ENCODE data around the gene SLC30A4. TPM values are rescaled to one million over a fixed set of nuclear protein-coding genes. Genes with fewer than 3 reads are reported as not detected.

The SLC30A4 gene
- total and polyA plus RNA-seq, 2 experiments from 2014 or later = 6.4 to 6.5 TPM

DNA sequence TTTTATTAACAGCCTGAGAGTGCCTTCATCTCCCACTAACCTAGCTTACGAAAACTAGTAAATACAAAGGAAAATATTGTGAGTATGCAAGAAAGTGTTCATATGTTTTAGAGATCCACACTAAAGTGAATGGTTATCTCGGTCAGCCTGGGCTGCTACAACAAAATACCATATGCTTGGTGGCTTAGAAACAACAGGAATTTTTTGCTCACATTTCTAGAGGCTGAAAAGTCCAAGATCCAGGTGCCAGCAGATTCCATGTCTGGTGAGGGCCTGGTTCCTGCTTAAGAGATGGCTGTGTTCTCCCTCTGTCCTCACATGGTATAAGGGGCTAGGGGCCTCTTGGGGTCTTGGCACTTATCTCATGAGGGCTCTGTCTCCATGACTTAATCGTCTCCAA, 20.5 kb upstream of the SLC30A4 start:
- Histone ChIP-seq H3K4me3 (no peak overlapping the region), H3K36me3 (ENCODE audit: low read depth) (no peaks in the 10 kb centered on the region), H3K9me3 (ENCODE audit: low read depth) (no peaks in the 10 kb centered on the region), H2AFZ (no peak overlapping the region), H3K9me2 (ENCODE audit: insufficient read depth) (no peaks in the 10 kb centered on the region), H3K4me2 (ENCODE audit: unreplicated experiment) (no peak overlapping the region), H3K4me1 (ENCODE audit: insufficient read depth) (no peaks in the 10 kb centered on the region), H3K9ac (no peak overlapping the region), H3K27me3 (replicated peaks; ENCODE audit: insufficient read depth) (peaks cover 32% of the 10 kb centered on the region), H3F3A (ENCODE audit: insufficient read depth) (no peaks in the 10 kb centered on the region), H3K79me2 (ENCODE audit: insufficient read depth) (no peaks in the 10 kb centered on the region), H4K20me1 (ENCODE audit: insufficient read depth) (no peaks in the 10 kb centered on the region), H3K27ac (no peak overlapping the region)
- TF ChIP-seq EZH2phosphoT487 (IDR thresholded peaks at IDR 0.05; ENCODE audit: insufficient read depth, low read depth) = no peak
- no peak for TF ChIP-seq EZH2 (IDR thresholded peaks at IDR 0.05; ENCODE audit: insufficient read depth, poor library complexity, severe bottlenecking)
- DNase-seq = no peak
- in situ Hi-C loops (cut with MboI) = no loop called here
- WGBS, 2 experiments (ENCODE audit: low coverage in 1 of 2, low lambda C conversion rate in 2 of 2, missing lambda C conversion rate in 2 of 2) = 61 to 82% methylated on average over 3 of the region's 3 CpGs

DNA sequence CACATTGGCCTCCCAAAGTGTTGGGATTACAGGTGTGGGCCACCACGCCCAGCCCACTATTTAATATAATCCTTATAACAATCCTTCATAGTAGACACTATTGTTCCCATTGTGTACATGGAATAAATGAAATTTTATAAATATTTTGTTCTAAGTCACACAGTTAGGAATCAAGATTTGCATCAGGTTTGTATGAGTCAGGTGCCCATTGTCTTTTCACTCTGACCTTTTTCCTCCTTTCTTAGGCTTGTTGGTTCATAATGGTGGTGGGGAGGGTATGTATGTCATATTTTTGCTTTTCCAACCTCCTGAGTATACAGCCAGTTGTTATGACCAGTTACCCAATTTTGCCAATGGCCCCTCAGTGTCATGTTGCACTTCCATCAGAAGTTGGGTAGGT, 18.0 kb upstream of the SLC30A4 start:
- H3K4me3 ChIP-seq = no peak overlapping the region
- no peaks in the 10 kb centered on the region for H3K79me2 ChIP-seq (ENCODE audit: insufficient read depth)
- H3K9me3 ChIP-seq (ENCODE audit: low read depth) = no peaks in the 10 kb centered on the region
- H3K4me2 ChIP-seq (ENCODE audit: unreplicated experiment) = no peak overlapping the region
- no peak for DNase-seq
- no peaks in the 10 kb centered on the region for H4K20me1 ChIP-seq (ENCODE audit: insufficient read depth)
- no peaks in the 10 kb centered on the region for H3K4me1 ChIP-seq (ENCODE audit: insufficient read depth)
- H2AFZ ChIP-seq = no peak overlapping the region
- H3K27ac ChIP-seq = no peak overlapping the region
- H3K36me3 ChIP-seq (ENCODE audit: low read depth) = no peaks in the 10 kb centered on the region
- H3K27me3 ChIP-seq (replicated peaks; ENCODE audit: insufficient read depth) = peaks cover 14% of the 10 kb centered on the region
- no peaks in the 10 kb centered on the region for H3F3A ChIP-seq (ENCODE audit: insufficient read depth)
- WGBS, 2 experiments (ENCODE audit: low coverage in 1 of 2, low lambda C conversion rate in 2 of 2, missing lambda C conversion rate in 2 of 2) = 58 to 68% methylated on average over 1 of the region's 1 CpG
- no peak for TF ChIP-seq EZH2 (IDR thresholded peaks at IDR 0.05; ENCODE audit: insufficient read depth, poor library complexity, severe bottlenecking)
- no peak for TF ChIP-seq EZH2phosphoT487 (IDR thresholded peaks at IDR 0.05; ENCODE audit: insufficient read depth, low read depth)
- in situ Hi-C loops (cut with MboI) = no loop called here
- H3K9ac ChIP-seq = no peak overlapping the region
- H3K9me2 ChIP-seq (ENCODE audit: insufficient read depth) = no peaks in the 10 kb centered on the region

DNA sequence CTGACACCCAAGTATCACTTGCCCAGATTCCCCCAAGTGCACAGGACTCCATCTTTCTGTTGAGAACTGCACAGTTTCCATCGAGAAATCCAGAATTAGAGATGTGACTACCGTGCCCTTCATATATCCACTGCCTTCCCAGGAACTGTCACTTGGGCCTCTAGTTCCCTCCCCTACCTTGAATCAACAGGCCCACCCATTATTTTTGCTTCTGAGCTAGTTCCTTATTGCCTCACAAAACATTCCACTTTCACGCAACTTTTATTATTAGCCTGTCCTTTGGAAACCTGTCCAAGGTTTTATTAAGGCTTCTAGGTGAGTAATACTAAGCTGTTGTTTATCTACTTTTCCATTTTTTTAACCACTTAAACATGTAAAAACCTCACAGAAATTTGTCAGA, 17.1 kb upstream of the SLC30A4 start:
- peaks cover 8% of the 10 kb centered on the region for H3K27me3 ChIP-seq (replicated peaks; ENCODE audit: insufficient read depth)
- no peak overlapping the region for H3K27ac ChIP-seq
- TF ChIP-seq EZH2 (IDR thresholded peaks at IDR 0.05; ENCODE audit: insufficient read depth, poor library complexity, severe bottlenecking) (no peak), EZH2phosphoT487 (IDR thresholded peaks at IDR 0.05; ENCODE audit: insufficient read depth, low read depth) (no peak)
- H3K36me3 ChIP-seq (ENCODE audit: low read depth) = no peaks in the 10 kb centered on the region
- H2AFZ ChIP-seq = no peak overlapping the region
- H3K9me2 ChIP-seq (ENCODE audit: insufficient read depth) = no peaks in the 10 kb centered on the region
- no peak overlapping the region for H3K4me2 ChIP-seq (ENCODE audit: unreplicated experiment)
- in situ Hi-C loops (cut with MboI) = no loop called here
- H3K79me2 ChIP-seq (ENCODE audit: insufficient read depth) = no peaks in the 10 kb centered on the region
- 93 to 94% methylated on average over 3 of the region's 3 CpGs for WGBS, 2 experiments (ENCODE audit: low coverage in 1 of 2, low lambda C conversion rate in 2 of 2, missing lambda C conversion rate in 2 of 2)
- no peaks in the 10 kb centered on the region for H3F3A ChIP-seq (ENCODE audit: insufficient read depth)
- no peaks in the 10 kb centered on the region for H3K4me1 ChIP-seq (ENCODE audit: insufficient read depth)
- H3K9ac ChIP-seq = no peak overlapping the region
- H3K4me3 ChIP-seq = no peak overlapping the region
- H3K9me3 ChIP-seq (ENCODE audit: low read depth) = no peaks in the 10 kb centered on the region
- no peak for DNase-seq
- no peaks in the 10 kb centered on the region for H4K20me1 ChIP-seq (ENCODE audit: insufficient read depth)

DNA sequence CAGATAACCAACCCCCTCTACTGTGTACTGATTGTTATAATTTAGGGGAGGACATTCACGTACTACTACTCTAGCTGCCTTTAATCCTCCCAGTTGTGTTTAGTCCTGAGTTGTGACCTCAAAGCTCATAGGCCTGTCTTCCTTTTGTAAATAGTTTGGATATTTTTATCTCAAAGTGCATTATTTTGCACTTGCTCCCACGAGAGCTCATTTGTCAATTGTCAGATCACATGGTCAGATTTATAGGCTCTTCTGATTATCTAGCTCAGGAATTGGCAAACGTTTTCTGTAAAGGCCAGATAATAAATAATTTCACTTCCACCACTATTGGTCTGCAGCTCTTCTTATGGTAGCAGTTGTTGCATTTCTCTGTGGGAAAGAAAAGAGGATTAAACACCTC, 14.4 kb upstream of the SLC30A4 start:
- no peaks in the 10 kb centered on the region for H3K36me3 ChIP-seq (ENCODE audit: low read depth)
- H3K9me3 ChIP-seq (ENCODE audit: low read depth) = no peaks in the 10 kb centered on the region
- no peaks in the 10 kb centered on the region for H3F3A ChIP-seq (ENCODE audit: insufficient read depth)
- no peak for TF ChIP-seq EZH2 (IDR thresholded peaks at IDR 0.05; ENCODE audit: insufficient read depth, poor library complexity, severe bottlenecking)
- TF ChIP-seq EZH2phosphoT487 (IDR thresholded peaks at IDR 0.05; ENCODE audit: insufficient read depth, low read depth) = no peak
- 52 to 56% methylated on average over 3 of the region's 3 CpGs for WGBS, 2 experiments (ENCODE audit: low coverage in 1 of 2, low lambda C conversion rate in 2 of 2, missing lambda C conversion rate in 2 of 2)
- no peak overlapping the region for H3K9ac ChIP-seq
- no peaks in the 10 kb centered on the region for H3K9me2 ChIP-seq (ENCODE audit: insufficient read depth)
- H4K20me1 ChIP-seq (ENCODE audit: insufficient read depth) = no peaks in the 10 kb centered on the region
- no peaks in the 10 kb centered on the region for H3K4me1 ChIP-seq (ENCODE audit: insufficient read depth)
- peaks cover 6% of the 10 kb centered on the region; the same call in 1 of the 2 replicates for H3K27me3 ChIP-seq (replicated peaks; ENCODE audit: insufficient read depth)
- in situ Hi-C loops (cut with MboI) = no loop called here
- H3K4me2 ChIP-seq (ENCODE audit: unreplicated experiment) = no peak overlapping the region
- no peak for DNase-seq
- no peak overlapping the region for H2AFZ ChIP-seq
- H3K4me3 ChIP-seq = no peak overlapping the region
- H3K79me2 ChIP-seq (ENCODE audit: insufficient read depth) = no peaks in the 10 kb centered on the region
- no peak overlapping the region for H3K27ac ChIP-seq

DNA sequence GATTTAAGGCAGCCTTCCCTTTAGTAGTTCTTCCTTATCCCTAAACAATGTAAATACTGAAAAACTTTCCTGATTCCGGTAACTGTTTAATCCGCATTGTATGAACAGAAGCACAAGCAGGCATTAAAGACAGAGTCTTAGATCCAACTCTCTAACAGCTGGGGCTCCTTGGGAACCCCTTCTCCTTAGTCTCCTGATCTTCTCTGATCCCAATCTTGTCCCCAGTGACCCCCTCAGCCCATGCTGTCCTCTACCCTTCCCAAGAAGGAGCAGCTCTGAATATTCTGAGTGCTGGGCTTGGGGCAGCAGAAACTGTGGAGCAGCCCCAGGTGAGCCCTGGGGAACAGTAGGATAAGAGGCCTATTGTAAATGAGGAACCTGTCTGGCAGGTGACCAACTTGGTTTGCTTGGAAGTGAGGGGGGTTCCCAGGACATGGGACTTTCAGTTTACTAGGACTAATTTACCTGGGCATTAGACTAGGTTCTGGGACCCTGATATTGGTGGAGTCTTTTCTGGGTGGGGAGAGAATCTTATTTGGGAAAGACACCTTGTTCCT, 13.0 kb upstream of the SLC30A4 start:
- in situ Hi-C loops (cut with MboI) = no loop called here
- no peak for DNase-seq
- 93 to 96% methylated on average over 2 of the region's 2 CpGs for WGBS, 2 experiments (ENCODE audit: low coverage in 1 of 2, low lambda C conversion rate in 2 of 2, missing lambda C conversion rate in 2 of 2)
- H3K36me3 ChIP-seq (ENCODE audit: low read depth) = no peaks in the 10 kb centered on the region
- no peak overlapping the region for H2AFZ ChIP-seq
- H3K4me1 ChIP-seq (ENCODE audit: insufficient read depth) = no peaks in the 10 kb centered on the region
- H3K4me2 ChIP-seq (ENCODE audit: unreplicated experiment) = no peak overlapping the region
- no peaks in the 10 kb centered on the region for H4K20me1 ChIP-seq (ENCODE audit: insufficient read depth)
- H3K4me3 ChIP-seq = no peak overlapping the region
- no peak overlapping the region for H3K9ac ChIP-seq
- no peaks in the 10 kb centered on the region for H3K9me2 ChIP-seq (ENCODE audit: insufficient read depth)
- H3K27me3 ChIP-seq (replicated peaks; ENCODE audit: insufficient read depth) = peaks cover 6% of the 10 kb centered on the region; the same call in 1 of the 2 replicates
- H3F3A ChIP-seq (ENCODE audit: insufficient read depth) = no peaks in the 10 kb centered on the region
- no peaks in the 10 kb centered on the region for H3K9me3 ChIP-seq (ENCODE audit: low read depth)
- no peak for TF ChIP-seq EZH2phosphoT487 (IDR thresholded peaks at IDR 0.05; ENCODE audit: insufficient read depth, low read depth)
- H3K27ac ChIP-seq = no peak overlapping the region
- no peaks in the 10 kb centered on the region for H3K79me2 ChIP-seq (ENCODE audit: insufficient read depth)
